ENCODE results near the gene IL2RA.
A peak's percentile ranks its signal among the peaks of the same experiment; 100 is the strongest.
"Not testable (repeated sequence)": the region's sequence is repeated elsewhere in the genome, so short reads cannot be mapped to it uniquely, and the experiment has no call there.

The IL2RA gene

DNA sequence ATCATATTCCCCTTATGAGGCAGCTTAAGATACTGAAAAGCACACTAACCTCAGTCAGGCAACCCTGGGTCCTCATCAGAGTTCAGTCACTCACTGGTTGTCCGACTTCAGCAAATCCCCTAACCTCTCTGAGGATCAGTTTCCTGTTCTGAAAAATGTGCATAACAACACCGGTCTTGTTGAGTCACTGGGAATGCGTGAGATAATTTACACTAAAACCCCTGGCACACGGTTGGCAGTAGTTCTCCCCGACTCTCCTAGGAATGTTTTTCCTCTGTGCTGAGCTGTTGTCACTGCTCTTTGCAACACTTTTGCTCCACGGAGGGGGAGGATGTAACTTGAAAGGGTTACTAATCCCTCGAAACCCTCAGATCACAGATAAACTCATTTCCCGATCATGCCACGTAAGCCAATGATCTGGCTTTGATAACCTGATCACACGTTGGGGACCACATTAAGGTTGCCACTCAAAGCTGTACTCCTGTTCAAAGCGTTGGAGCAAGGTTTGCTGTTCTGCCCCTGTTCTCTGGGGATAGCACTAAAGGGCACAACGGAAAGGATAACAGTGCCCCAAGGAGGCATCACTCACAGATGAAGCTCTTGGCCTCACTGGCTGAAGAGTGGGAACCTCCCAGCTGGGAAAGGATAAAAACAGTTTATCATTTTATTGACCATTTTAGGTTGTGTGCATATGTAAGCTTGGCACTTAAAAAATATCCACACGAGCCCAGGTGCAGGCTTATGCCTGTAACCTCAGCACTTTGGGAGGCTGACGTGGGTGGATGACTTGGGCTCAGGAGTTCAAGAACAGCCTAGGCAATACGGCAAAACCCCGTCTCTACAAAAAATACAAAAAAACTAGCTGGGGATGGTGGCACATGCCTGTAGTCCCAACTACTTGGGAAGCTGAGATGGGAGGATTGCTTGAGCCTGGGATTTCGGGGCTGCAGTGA is 21.6 kb upstream of the IL2RA start:
- no peak overlapping the region for H3K4me3 ChIP-seq (ENCODE audit: low read depth, low read length)
- DNase-seq (ENCODE audit: low read depth) = peak; percentile 17

DNA sequence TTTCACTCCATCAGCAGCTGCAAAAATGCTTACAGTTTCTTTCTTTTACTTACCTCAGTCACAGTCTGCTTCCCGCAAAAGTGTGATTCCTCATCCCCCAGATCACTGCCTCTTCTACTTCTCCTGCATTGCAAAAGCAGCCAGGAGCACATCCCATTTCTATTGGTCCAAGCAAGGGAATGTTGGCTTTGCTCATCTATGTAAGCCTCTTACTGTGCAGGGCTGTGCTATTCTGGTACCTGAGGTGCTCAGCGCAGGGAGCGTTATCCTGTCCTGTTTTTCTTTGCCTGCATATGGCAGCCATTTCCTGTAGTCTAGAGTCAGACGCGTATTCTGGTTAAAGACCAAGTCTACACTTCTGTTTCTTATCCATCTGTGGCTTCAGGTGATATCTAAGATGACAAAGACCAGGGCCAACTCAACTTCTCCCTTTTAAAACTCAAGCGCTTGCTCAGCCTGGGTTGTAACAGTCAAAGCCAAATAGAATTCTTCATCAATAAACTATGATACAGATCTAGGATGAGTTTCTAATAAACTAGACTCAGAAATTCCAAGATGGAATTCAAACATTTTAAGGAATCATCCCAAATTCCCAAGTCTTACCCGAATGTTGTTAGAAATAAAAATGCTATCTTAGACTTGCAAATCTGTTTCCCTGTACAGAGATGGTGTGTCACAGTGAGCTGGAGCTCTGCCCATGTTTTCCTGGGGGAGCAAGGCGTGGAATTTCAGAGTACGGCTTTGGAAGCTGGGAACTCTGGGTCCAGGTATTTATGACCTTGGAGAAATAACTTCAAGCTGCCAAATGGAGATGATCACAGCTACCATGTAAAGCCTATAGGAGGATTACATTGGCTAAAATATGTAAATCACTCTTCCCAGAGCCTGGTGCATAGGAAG is 20.6 kb upstream of the IL2RA start:
- no peak overlapping the region for H3K4me3 ChIP-seq (ENCODE audit: low read depth, low read length)
- no peak for DNase-seq (ENCODE audit: low read depth)

- H3K4me3 ChIP-seq (ENCODE audit: low read depth, low read length) = no peak overlapping the region
- no peak for DNase-seq (ENCODE audit: low read depth)
Measured at GRCh38 chr10:6080417-6080973, 18.3 kb upstream of the IL2RA start.

- no peak for DNase-seq (ENCODE audit: low read depth)
- H3K4me3 ChIP-seq (ENCODE audit: low read depth, low read length) = no peak overlapping the region
Measured at GRCh38 chr10:6079044-6079443, 16.9 kb upstream of the IL2RA start.

- no peak for DNase-seq (ENCODE audit: low read depth)
- H3K4me3 ChIP-seq (ENCODE audit: low read depth, low read length) = no peak overlapping the region
Measured at GRCh38 chr10:6077071-6077675, 15.0 kb upstream of the IL2RA start.

GRCh38 chr10:6074489-6075301 is 12.5 kb upstream of the IL2RA start:
- no peak for DNase-seq (ENCODE audit: low read depth)
- H3K4me3 ChIP-seq (ENCODE audit: low read depth, low read length) = no peak overlapping the region

- no peak for DNase-seq (ENCODE audit: low read depth)
- no peak overlapping the region for H3K4me3 ChIP-seq (ENCODE audit: low read depth, low read length)
Measured at GRCh38 chr10:6072215-6072934, 10.2 kb upstream of the IL2RA start.

DNA sequence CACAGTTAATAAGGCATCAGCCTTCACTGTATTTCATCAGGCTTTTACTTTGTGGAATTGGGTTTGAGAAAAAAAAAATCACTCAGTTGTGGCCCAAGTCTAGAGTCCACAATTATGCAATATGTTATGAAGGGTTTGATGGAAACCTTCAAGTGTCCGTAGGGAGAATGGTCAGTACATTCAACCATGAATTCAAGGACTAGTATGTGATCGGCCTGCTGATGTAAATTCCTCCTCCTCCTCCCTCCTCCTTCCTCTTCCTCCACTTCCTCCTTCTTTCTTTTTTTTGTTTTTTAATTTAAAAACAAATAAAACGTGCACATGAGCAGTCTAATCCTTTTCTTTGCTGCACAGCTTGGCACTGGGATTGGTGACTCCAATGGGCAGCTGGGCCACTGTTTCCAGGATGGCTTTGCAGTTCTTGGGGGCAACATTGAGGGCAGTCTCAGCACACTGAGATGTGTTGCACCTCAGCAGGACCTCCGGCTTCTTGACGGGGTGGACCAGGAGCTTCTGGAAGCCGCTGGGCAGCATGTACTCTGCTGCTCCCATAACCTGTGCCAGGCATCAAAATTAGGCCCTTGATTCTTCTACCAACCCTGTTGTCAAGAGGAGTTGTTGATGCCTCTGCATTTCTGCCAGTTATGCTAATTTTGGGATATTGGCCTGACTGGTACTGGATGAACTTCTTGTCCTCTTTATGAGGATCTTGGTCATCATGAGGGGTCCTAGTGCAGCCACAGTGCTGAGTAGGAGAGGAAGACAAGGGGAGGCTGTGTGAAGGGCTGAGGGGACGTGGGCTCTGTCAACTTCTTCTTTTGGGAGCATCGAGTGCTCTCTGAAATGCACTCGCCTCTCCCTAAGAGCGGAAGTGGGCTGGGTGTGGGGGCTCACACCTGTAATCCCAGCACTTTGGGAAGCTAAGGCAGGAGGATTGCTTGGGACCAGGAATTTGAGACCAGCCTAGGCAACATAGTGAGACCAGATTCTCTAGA is 9.3 kb upstream of the IL2RA start:
- DNase-seq (ENCODE audit: low read depth) = no peak
- H3K4me3 ChIP-seq (ENCODE audit: low read depth, low read length) = no peak overlapping the region

GRCh38 chr10:6070660-6071059 is 8.5 kb upstream of the IL2RA start:
- H3K4me3 ChIP-seq (ENCODE audit: low read depth, low read length) = no peak overlapping the region
- DNase-seq (ENCODE audit: low read depth) = no peak

DNA sequence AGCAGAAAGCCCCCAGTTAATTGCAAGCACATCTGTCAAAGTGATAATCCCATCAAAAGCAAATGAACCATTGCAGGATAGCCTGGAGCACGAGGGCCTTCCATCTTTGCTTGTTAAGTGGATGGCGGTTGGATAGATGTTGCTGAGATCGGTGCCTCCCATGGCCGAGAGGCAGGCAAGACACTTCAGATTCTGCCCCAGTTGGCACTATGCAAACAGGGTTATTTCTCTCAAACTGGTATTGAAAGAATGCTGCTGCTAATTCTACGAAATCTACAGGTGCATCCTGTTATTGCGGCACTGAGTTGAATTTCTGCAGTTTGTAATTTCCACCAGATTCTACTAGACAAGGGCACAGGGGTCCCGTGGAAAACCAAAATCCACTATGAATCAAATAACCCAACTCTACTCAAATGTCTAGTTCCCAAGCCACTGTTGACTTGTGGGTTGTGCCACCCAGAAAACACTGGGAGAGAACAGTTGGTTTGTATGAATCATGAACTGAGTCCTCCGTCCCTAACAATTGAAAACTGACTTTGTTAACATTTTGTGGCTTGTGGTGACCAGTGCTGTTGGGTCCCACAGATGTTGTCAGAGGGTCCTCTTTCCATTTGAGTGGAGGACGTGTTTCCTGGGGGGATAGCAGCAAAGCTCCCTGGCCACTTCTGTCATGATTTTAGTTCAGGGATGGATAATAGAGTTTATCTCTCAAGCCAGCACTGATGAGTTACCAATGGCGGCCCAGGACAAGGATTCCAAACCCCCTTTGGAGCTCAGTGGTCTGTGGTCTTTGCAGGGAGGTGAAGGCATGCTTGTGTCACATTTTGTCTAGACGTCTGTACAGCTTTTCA is 7.1 kb upstream of the IL2RA start:
- DNase-seq (ENCODE audit: low read depth) = no peak

GRCh38 chr10:6068422-6068821 is 6.3 kb upstream of the IL2RA start:
- DNase-seq (ENCODE audit: low read depth) = no peak
- H3K4me3 ChIP-seq (ENCODE audit: low read depth, low read length) = no peak overlapping the region

More for the DNA sequence above, 7.1 kb upstream of the IL2RA start:
- no peak overlapping the region for H3K4me3 ChIP-seq (ENCODE audit: low read depth, low read length)

- H3K4me3 ChIP-seq (ENCODE audit: low read depth, low read length) = no peak overlapping the region
- DNase-seq (ENCODE audit: low read depth) = no peak
Measured at GRCh38 chr10:6068006-6068405, 5.8 kb upstream of the IL2RA start.

- no peak for DNase-seq (ENCODE audit: low read depth)
- H3K4me3 ChIP-seq (ENCODE audit: low read depth, low read length) = no peak overlapping the region
Measured at GRCh38 chr10:6067457-6067856, 5.3 kb upstream of the IL2RA start.

- no peak overlapping the region for H3K4me3 ChIP-seq (ENCODE audit: low read depth, low read length)
- DNase-seq (ENCODE audit: low read depth) = no peak
Measured at GRCh38 chr10:6065835-6066234, 3.7 kb upstream of the IL2RA start.

GRCh38 chr10:6065406-6065805 is 3.2 kb upstream of the IL2RA start:
- no peak for DNase-seq (ENCODE audit: low read depth)

GRCh38 chr10:6064726-6065125 is 2.6 kb upstream of the IL2RA start:
- not testable (repeated sequence) for H3K4me3 ChIP-seq (ENCODE audit: low read depth, low read length); DNase-seq (ENCODE audit: low read depth)

More at GRCh38 chr10:6065406-6065805, 3.2 kb upstream of the IL2RA start:
- H3K4me3 ChIP-seq (ENCODE audit: low read depth, low read length) = no peak overlapping the region

Data from skeletal muscle cell (primary cell).